IPS-18c (cell line): ENCODE data around the gene TRIM2.

Experiments used
- H3K4me3 ChIP-seq: 2 replicates; pipeline ENCODE4 v1.7.0; 2013; ENCODE audit warnings: low read depth, mild to moderate bottlenecking, low read length, moderate library complexity; ENCODE audit not compliant: insufficient read depth
- H3K9me3 ChIP-seq: one replicate; pipeline ENCODE4 v1.6.1; 2013; ENCODE audit warnings: mild to moderate bottlenecking, low read length, moderate library complexity; ENCODE audit not compliant: control insufficient read depth, insufficient read depth

TRIM2 gene

GRCh38 chr4:153238135-153238919, 34.1 kb downstream of the TRIM2 start:
- Histone ChIP-seq H3K4me3 (no peak overlapping the region), H3K9me3 (no peaks in the 10 kb centered on the region)

GRCh38 chr4:153239409-153239808, 35.2 kb downstream of the TRIM2 start:
- Histone ChIP-seq H3K4me3 (no peak overlapping the region), H3K9me3 (no peaks in the 10 kb centered on the region)

GRCh38 chr4:153241295-153241694, 37.1 kb downstream of the TRIM2 start:
- Histone ChIP-seq H3K4me3 (no peak overlapping the region), H3K9me3 (no peaks in the 10 kb centered on the region)

GRCh38 chr4:153241970-153242838, 38.0 kb downstream of the TRIM2 start:
- no peak overlapping the region for H3K4me3 ChIP-seq

GRCh38 chr4:153242839-153243324, 38.6 kb downstream of the TRIM2 start:
- no peak overlapping the region for H3K4me3 ChIP-seq
- H3K9me3 ChIP-seq, result no peaks in the 10 kb centered on the region

More at GRCh38 chr4:153241970-153242838, 38.0 kb downstream of the TRIM2 start:
- no peaks in the 10 kb centered on the region for H3K9me3 ChIP-seq

- Histone ChIP-seq H3K4me3 (no peak overlapping the region), H3K9me3 (no peaks in the 10 kb centered on the region)
Observed at GRCh38 chr4:153243468-153243867, 39.2 kb downstream of the TRIM2 start.

- H3K9me3 ChIP-seq, result no peaks in the 10 kb centered on the region
- no peak overlapping the region for H3K4me3 ChIP-seq
Observed at GRCh38 chr4:153244969-153245368, 40.7 kb downstream of the TRIM2 start.

- H3K4me3 ChIP-seq, result no peak overlapping the region
Observed at GRCh38 chr4:153245775-153246174, 41.5 kb downstream of the TRIM2 start.

GRCh38 chr4:153246446-153247115, 42.3 kb downstream of the TRIM2 start:
- no peak overlapping the region; the same call in 1 of the 2 replicates for H3K4me3 ChIP-seq
- no peaks in the 10 kb centered on the region for H3K9me3 ChIP-seq

More at GRCh38 chr4:153245775-153246174, 41.5 kb downstream of the TRIM2 start:
- no peaks in the 10 kb centered on the region for H3K9me3 ChIP-seq

- no peaks in the 10 kb centered on the region for H3K9me3 ChIP-seq
- H3K4me3 ChIP-seq, result no peak overlapping the region; the same call in 1 of the 2 replicates
Observed at GRCh38 chr4:153247116-153247490, 42.9 kb downstream of the TRIM2 start.

- Histone ChIP-seq H3K9me3 (no peaks in the 10 kb centered on the region), H3K4me3 (peak overlapping the region; percentile 64)
Observed at GRCh38 chr4:153248641-153249198, 44.5 kb downstream of the TRIM2 start.

- H3K4me3 ChIP-seq, result peak overlapping the region; percentile 64
Observed at GRCh38 chr4:153249199-153250041, 45.2 kb downstream of the TRIM2 start.

GRCh38 chr4:153252122-153252521, 47.9 kb downstream of the TRIM2 start:
- no peak overlapping the region for H3K4me3 ChIP-seq
- no peaks in the 10 kb centered on the region for H3K9me3 ChIP-seq

More at GRCh38 chr4:153249199-153250041, 45.2 kb downstream of the TRIM2 start:
- H3K9me3 ChIP-seq, result no peaks in the 10 kb centered on the region

- no peaks in the 10 kb centered on the region for H3K9me3 ChIP-seq
- H3K4me3 ChIP-seq, result no peak overlapping the region
Observed at GRCh38 chr4:153255233-153255632, 51.0 kb downstream of the TRIM2 start.

GRCh38 chr4:153257151-153257620, 52.9 kb downstream of the TRIM2 start:
- Histone ChIP-seq H3K4me3 (peak overlapping the region; percentile 51), H3K9me3 (no peaks in the 10 kb centered on the region)

GRCh38 chr4:153257991-153258390, 53.7 kb downstream of the TRIM2 start:
- H3K4me3 ChIP-seq, result peak overlapping the region; percentile 51

More at GRCh38 chr4:153257991-153258390, 53.7 kb downstream of the TRIM2 start:
- H3K9me3 ChIP-seq, result no peaks in the 10 kb centered on the region
